DOHH2 (cell line): ENCODE measurements around the gene MFF.

ENCODE experiments used
- CTCF ChIP-seq: fragments of 200-600 bp; sonication (generic); IDR thresholded peaks from one replicate; pipeline ENCODE4 v1.5.1; 2014; ENCODE audit warnings: antibody characterized with exemption, mild to moderate bottlenecking, low read depth, low read length; ENCODE audit not compliant: poor library complexity, severe bottlenecking
- EZH2phosphoT487 ChIP-seq: fragments of 200-600 bp; sonication (generic); IDR thresholded peaks from 2 replicates; pipeline ENCODE4 v1.6.1; 2017; ENCODE audit warnings: borderline replicate concordance, mild to moderate bottlenecking, antibody characterized with exemption, low read length, moderate library complexity, mixed read lengths

- TF ChIP-seq CTCF (no peak), EZH2phosphoT487 (no peak)
These were observed 70.5 kb downstream of the MFF start for GRCh38 chr2:227395556-227395955.
